Ovary (tissue), 3 donors: ENCODE measurements around the gene KCTD5.
"Not testable (repeated sequence)": the region's sequence is repeated elsewhere in the genome, so short reads cannot be mapped to it uniquely, and the experiment has no call there.

Source experiments
- CTCF ChIP-seq, 3 donors: fragments of 450-650 bp in 2 of 3; fragments of 200-600 bp in 1 of 3; IDR thresholded peaks; one replicate each; pipeline versions ENCODE4 v1.5.1 to v1.8.0; 2016 to 2022; ENCODE audit warnings: antibody characterized with exemption in 3 of 3, mild to moderate bottlenecking in 1 of 3
- EP300 ChIP-seq: sonication (generic); formaldehyde crosslinking; IDR thresholded peaks from one replicate; pipeline ENCODE4 v1.6.1; 2017; ENCODE audit warnings: antibody characterized with exemption
- POLR2A ChIP-seq: fragments of 450-650 bp; IDR thresholded peaks from one replicate; pipeline ENCODE4 v1.6.1; 2017; ENCODE audit warnings: antibody characterized with exemption, mild to moderate bottlenecking, moderate library complexity
- donor health status: DM: no; HTN: no; CAD: no.

GRCh38 chr16:2654949-2655348 is 27.4 kb upstream of the KCTD5 start:
- not testable (repeated sequence) for TF ChIP-seq CTCF (IDR thresholded peaks at IDR 0.05); EP300; POLR2A
